ENCODE measurements around the gene TTLL1. TPM values are rescaled to one million over a fixed set of nuclear protein-coding genes. Genes with fewer than 3 reads are reported as not detected.
"Not testable (repeated sequence)": the region's sequence is repeated elsewhere in the genome, so short reads cannot be mapped to it uniquely, and the experiment has no call there.

The TTLL1 gene
- total RNA-seq, 1 donor from 2014 or later = 6.6 TPM

DNA sequence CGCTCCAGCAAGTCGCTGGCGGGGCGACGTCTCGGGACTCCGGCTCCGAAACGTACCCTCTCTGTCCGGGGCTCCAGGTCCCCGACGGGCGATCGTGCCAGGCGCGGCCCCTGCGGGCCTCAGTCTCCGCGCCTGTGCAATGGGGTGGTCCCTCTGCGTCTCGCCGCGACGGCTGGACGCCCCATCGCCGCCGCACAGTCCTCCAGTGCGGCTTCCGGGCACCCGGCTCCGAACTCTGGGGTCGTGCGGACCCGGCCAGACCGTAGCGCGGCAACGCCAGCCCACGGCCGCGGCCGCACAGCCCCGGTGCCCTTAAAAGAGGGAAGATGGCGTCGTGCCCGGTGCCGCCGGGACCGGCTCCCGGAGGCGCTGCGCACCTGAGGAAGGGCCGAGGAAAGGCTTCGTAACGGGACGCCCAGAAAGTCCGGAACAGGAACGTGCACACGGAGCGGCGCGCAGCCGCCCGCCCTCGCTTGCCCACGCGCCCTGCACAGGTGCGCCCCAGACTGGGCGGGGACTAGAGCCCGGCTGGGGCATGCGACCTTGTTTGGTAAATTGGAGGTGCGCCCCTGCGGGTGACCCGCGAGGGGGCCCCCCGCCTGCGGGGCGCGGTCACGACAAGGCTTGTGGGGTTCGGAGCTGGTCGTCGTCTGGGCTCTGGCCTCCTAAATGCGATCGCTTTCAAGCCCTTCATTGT lies 21.9 kb upstream of the TTLL1 start:
- intact Hi-C loops (cut with micrococcal nuclease) = loop anchor here (5.0 kb wide), 1 partner anchor 41 kb away; the partner anchor contains the start of gene TSPO

DNA sequence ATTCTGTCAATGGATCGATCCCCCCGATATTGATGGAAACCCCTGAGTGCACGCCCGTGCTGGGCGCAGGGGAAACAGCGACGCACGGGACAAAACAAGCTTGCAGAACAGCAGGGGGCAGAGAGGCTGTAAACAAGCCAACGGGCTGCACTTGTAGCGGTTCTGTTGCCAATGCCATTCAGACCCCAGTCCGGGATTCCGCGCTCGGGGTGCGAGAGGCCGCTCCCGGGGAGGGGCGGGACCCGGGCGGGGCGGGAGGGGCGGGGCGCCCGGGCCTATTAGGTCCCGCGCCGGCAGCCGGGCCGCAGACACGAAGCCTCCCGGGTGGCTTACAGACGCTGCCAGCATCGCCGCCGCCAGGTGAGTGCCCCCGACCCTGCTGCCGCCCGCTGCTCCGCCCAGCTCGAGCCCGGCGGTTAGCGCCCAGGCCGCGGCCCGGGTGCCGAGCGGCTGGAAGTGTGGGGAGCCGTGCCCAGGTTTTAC lies 21.3 kb upstream of the TTLL1 start, which contains the start of gene BIK:
TSS of gene BIK (plus strand) at position 307 of the 483 bp plus-strand sequence. CDS start 13,273 bp downstream, outside the sequence.
- intact Hi-C loops (cut with micrococcal nuclease) = loop anchor here (5.0 kb wide), 1 partner anchor 42 kb away; the partner anchor contains the start of gene TSPO

DNA sequence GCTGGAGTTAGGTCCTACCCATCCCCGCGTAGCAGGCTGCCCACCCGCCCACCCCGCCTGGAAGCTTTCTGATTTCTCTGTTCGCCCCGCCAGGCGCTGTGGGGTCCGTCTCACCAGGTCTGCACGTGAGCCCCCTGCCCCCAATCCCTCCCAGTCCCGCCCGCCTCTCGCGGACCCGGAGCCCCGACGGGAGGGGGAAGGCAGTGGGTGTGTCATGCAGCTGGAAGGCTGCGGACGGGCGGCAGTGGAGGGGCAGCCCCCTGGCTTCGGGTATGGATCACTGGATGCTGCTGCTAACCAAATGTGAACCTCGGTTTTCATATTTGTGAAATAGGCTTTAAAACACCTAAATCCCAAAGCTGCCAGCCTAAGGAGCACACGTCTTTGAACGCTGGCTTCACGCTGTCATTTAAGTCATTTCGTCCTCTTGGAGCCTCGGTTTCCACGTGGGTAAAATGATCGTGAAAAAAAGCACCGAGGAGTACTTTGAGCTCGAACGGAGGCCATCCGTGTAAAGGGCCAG lies 20.8 kb upstream of the TTLL1 start:
- intact Hi-C loops (cut with micrococcal nuclease) = loop anchor here (5.0 kb wide), 1 partner anchor 42 kb away; the partner anchor contains the start of gene TSPO

DNA sequence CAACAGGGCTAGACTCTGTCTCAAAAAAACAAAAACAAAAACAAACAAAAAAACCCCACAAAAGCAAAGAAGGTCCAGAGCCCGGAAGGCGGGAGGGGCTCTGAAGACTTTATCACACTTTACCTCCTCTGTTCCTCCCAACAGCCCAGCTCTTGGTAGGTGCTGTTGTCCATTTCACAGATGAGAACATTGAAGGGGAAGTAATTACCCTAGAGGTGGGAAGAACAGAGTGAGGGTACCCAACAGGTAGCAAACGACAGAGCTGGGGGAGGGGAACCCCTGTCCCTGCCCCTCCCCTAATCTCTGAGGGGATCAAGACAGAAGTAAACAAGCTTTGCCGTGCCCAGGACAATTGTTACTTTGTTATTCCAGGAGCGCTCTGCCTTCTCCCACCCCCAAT lies 20.3 kb upstream of the TTLL1 start:
- intact Hi-C loops (cut with micrococcal nuclease) = no loop called here

DNA sequence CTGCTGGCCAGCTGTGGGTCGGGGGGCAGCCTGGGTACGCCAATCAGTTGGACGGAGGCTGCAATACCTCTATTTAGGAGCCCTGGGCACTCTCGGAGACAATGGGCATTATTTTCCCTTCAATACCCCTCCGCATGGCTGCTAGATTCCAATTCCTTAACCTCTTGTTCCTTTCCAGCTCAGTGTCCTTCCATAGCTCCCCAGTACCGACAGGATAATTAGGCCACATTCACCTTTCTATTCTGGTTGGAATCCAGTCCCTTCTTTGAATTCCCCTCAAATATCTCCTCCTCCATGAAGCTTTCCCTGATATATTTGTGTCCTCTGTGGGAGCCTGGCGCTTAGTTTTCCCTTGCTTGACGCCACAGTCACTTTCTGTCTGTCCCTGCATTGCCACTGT lies 17.1 kb upstream of the TTLL1 start:
- intact Hi-C loops (cut with micrococcal nuclease) = no loop called here

DNA sequence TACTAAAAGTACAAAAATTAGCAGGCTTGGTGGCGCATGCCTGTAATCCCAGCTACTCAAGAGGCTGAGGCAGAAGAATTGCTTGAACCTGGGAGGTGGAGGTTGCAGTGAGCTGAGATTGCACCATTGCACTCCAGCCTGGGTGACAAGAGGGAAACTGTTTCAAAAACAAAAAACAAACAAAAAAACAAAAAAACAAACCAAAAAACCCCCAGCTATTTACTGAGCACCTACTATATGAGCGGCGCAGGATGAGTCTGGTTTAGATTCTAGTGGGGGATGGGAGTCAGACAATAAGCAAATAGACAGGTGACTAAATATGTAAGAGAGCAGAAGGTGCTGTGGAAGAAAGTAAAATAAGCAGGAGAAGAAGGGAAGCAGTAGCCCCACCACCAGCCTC lies 15.8 kb upstream of the TTLL1 start:
- intact Hi-C loops (cut with micrococcal nuclease) = not testable (repeated sequence)

DNA sequence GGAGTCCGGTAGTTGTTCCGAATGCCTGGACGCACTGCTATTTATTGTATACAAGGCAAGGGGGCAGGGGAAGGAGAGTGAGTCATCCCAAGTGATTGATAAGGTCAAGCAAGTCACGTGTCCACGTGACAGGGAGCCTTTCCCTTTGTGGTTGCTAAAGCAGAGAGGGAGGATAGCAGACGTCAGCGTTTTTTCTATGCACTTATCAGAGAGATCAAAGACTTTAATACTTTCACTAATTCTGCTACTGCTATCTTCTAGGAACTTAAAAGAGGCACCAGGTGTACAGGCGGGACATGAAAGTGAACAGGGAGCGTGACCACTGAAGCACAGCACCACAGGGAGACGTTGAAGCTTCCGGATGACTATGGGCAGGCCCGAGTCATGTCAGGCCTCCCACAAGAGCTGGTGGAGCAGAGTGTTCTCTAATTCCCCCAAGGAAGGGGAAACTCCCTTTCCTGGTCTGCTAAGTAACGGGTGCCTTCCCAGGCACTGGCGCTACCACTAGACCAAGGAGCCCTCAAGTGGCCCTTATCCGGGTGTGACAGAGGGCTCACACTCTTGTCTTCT lies 14.9 kb upstream of the TTLL1 start:
- intact Hi-C loops (cut with micrococcal nuclease) = not testable (repeated sequence)

DNA sequence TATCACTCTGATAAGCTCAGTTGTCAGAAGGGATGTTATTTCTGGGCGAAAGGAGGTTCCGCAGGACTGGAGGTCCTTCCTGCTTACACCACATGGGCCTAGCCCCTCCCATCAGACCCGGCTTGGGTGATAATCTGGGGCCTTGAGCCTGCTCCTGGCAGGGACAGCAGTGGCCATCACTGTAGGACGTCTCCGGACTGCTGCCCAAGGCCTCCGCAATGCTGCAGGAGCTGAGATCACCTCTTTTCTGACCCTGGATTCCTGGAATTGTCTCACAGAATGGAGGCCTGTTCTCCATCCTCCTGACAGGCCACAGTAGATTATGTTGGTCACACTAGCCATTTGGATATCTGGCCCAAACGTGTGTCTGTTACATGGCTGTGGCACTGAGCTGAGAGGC lies 12.1 kb upstream of the TTLL1 start:
- intact Hi-C loops (cut with micrococcal nuclease) = no loop called here

DNA sequence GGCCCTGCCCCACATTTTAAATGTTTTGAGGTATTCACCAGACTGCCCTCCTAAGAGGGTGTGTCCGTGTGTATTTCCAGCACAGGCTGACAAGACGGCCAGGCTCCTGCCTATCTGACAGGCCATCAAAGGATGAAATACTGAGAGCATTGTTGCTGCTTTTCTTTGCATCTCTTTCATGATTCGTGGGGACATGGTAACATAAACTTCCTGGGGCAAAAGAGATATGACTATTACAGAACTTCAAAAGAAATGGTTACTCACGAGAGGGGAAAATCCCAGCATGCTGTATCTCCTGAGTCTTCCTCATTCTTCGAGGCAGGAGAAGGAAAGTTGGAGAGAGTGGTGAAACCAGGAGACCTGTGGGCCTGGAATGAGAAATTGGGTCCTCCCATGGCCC lies 11.0 kb upstream of the TTLL1 start:
- intact Hi-C loops (cut with micrococcal nuclease) = no loop called here

DNA sequence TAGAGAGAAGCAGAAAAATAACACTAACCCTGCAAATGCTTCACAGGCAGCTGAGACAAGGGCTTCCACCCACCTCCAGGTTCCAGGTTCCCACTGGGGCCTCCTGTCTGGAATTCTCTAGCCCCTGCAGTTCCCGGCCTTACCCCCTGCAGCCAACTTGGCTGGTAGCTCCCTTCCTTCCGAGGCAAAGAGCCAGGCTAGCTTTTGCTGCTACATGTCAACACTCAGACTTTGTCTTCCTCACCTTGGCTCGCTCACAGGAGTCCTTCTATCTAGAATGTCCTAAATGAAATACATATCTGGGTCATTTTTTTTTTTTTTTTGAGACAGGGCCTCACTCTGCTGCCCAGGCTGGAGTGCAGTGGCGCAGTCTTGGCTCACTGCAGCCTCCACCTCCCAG lies 9.9 kb upstream of the TTLL1 start:
- intact Hi-C loops (cut with micrococcal nuclease) = no loop called here

DNA sequence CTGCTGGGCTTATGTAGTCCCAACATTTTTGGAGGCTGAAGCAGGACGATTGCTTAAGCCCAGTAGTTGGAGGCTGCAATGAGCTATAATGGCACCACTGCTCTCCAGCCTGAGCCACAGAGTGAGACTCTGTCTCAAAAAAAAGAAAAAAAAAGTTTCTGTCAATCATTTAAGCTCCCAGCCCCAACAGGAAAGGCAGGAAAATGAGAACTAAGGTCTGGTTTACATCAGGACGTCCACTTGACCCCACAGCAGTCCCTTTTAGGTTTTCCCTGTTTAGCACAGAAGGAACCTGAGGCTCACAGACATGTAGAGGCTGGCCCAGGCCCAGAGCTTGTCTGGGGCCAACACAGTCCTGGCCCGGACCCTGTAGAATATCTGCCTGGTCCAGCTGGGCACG lies 9.2 kb upstream of the TTLL1 start:
- intact Hi-C loops (cut with micrococcal nuclease) = no loop called here

DNA sequence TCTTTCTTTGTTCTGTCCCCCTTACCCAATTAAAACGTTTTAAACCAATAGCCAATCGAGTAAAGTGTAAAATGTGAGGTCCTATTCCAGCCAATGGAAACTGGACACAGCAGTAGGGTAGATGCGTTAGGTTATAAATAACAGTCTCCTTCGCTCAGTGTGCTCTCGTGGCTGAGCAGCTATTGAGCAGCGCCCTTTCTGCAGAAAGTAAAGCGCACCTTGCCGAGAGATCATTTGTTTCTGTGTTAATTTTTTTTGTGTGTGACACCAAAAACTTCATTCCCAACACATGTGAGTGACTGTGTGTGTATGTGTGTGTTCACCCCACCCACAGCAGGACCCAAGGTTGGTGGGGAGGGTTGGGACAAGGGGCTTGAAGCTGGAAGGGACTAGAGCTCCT lies 7.2 kb upstream of the TTLL1 start:
- intact Hi-C loops (cut with micrococcal nuclease) = no loop called here

DNA sequence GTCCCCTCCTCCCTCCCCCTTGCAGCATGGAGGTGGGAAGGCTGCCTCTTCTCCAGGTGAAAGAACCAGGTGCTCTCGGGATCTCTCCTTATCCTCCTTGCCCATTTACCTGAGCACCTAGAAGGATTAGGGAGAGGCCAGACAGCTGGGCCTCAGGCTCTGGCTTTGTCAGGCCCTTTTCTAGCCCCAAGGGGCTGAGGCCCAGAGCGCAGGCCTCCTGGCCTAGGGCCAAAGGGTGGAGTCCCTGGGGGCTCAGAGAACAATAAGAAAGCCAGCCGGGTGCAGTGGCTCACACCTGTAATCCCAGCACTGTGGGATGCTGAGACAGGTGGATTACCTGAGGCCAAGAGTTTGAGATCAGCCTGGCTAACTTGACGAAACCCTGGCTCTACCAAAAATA lies 5.4 kb upstream of the TTLL1 start:
- intact Hi-C loops (cut with micrococcal nuclease) = no loop called here

DNA sequence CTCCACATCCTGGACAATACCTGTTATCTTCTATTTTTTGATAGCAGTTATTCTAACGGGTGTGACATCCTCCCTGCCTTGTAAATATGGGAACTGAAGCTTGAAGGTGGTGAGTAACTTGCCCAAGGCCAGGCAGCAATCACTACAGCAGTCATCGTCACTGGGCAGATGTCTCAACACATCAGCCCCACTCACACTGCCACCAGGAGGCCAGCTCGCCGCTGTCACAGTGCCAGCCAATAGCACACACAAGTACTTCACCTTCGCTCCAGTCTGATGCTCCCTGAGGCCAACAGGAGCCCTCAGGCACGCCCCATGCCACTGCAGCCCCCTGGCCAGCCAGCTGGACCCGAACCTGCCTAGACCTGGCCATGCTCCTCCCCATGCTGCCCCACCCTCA lies 4.9 kb upstream of the TTLL1 start:
- intact Hi-C loops (cut with micrococcal nuclease) = no loop called here

DNA sequence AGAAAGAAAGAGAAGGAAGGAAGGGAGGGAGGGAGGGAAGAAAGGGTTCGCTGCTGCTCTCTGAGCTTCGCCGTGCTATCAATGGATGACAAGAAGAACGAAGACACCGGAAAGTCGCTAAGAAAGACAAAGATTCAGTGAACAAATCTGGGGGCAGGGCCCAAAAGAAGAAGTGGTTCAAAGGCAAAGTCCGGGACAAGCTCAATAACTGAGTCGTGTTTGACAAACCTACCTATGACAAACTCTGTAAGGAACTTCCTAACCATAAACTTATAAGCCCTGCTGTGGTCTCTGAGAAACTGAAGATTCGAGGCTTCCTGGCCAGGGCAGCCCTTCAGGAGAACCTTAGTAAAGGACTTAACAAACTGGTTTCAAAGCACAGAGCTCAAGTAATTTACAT lies 2.9 kb upstream of the TTLL1 start:
- intact Hi-C loops (cut with micrococcal nuclease) = no loop called here

DNA sequence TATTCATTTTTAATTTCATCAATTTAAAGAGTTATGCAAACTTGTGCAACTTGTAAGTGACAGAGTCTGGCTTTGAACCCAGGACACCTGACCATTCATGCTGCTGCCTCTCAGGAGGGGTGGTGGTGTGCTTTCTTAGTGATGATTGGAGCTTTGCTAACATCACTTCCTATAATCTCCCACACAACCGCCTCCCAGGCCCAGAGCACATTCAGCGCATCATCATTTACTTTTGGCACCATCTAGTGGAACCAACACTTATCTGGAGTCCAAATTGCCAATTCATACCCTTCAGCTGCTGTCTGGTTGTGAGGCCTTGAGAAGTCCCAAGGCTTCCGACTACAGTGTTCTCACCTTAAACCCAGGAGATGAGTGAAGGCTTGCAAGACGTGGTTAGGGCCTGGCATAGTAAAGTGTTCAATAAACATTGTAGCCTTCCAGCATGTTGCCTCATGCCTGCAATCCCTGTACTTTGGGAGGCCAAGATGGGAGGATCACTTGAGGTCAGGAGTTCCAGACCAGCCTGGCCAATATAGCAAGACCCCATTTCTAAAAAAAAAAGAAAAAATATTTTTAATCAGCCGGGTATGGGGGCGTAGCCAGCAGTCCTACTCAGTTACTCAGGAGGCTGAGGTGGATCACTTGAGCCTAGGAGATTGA lies 1.1 kb upstream of the TTLL1 start:
- intact Hi-C loops (cut with micrococcal nuclease) = loop anchor here (1.0 kb wide), 1 partner anchor 310 kb away; no protein-coding TSS in a partner anchor

DNA sequence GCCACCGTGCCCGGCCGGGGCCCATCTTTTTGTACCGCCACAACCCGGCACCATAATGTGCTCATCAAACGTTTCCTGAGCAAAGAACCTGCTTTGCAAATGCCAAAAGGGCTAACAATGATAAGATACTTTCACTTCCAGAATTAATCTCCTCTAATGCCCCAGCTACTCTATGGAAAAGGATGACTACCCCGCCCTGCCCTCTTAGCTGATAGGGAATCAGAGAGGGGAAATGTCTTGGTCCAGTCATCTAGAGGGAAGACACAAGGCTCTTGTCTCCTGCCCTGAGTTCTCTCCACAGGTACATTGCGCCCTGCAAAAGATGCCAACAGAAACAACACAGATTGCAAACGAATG lies 586 bp downstream of the TTLL1 start:
- intact Hi-C loops (cut with micrococcal nuclease) = no loop called here

DNA sequence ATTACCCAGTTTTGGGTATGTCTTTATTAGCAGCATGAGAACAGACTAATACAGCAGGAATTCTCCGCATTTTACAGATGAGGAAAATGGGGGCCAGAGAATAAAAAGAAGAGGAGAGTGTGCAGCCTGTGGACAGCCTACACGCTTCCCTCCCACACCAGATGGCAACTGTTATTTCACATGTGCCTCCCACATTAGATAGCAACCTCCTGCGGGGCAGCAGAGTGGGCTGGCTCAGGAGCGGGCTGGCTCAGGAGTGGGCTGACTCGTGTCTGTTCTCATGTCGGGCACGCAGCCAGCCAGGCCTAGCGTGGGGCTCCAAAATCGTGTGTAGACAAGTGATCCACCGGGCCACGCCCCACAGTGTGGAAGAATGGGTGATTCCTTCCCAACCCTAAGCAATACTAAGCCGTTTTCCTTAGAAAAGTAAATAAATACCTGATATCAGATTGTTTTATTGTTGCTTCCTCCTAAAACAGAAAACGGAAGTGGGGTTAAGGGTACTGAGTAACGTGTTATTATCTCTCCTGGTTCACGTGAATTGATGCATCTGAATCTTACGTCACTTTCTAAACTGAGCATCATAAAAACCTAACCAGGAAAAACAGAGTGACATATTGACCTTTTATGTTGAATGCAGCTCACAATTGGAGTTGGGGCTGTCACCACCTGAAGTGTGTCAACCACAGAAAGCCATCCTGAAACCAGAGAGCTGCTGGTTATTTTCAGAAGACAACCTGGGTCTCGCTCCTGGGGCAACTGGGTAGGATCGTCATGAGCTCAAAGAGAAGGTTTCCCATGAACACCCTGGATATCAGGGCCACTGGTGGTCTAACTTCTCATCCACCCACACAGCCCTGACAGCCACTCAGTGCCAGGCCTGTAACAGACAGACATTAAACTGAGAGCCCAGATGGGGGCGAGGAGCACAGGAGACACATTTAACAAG lies 3.3 kb downstream of the TTLL1 start:
- intact Hi-C loops (cut with micrococcal nuclease) = no loop called here

DNA sequence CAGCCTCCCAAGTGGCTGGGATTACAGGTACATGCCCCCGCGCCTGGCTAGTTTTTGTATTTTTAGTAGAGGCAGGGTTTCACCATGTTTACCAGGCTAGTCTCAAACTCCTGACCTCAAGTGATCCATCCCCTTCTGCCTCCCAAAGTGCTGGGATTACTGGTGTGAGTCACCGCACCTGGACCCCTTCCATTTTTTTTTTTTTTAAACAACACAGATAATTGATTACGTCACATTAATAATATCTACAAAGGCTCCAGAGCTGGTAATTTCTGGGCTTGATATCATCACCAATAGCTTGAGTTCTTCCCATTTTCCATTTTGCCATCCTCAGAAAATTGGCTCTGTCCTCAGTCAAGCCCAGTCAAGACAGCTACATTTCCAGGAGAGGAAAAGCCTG lies 7.2 kb downstream of the TTLL1 start:
- intact Hi-C loops (cut with micrococcal nuclease) = no loop called here

DNA sequence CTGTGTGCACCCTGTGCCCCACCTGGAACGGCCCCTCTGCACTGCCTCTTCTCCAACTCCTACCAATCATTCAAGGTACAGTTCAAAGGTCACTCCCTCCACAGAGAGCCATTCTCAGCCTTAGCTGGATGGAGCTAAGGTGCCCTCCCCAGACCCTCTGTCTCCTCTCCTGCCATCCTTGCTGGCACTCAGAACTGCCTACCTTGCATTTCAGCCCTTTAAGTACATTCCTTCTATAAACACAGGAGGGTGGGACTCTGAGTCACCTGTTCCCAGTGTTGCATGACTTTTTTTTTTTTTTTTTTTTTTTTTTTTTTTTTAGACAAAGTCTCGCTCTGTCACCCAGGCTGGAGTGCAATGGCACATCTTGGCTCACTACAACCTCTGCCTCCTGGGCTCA lies 8.6 kb downstream of the TTLL1 start:
- intact Hi-C loops (cut with micrococcal nuclease) = no loop called here

DNA sequence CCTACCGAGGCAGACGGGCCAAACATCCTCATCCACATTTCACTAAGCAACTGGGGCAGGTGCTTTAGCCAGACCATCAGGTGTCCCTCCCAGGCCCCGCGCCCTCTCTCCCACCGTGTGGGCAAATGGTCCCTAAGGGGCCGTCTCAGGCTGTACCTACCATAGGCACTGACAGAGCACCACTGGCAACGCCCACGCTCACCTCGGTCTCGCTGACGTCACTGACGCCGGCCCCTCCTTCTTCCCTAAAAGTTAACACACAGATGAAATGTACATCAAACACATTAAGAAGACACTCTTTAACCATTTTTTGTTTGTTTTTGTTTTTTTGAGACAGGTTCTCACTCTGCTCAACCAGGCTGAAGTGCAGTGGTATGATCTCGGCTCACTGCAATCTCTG lies 9.4 kb downstream of the TTLL1 start:
- intact Hi-C loops (cut with micrococcal nuclease) = no loop called here

Data from T-helper 2 cell treated with Interferon-gamma antibody and Interleukin-4, amounts not matched to agents 100 ng/mL and 5 ng/mL, for 36 hours (primary cell).